Measurements from ENCODE around the gene DOCK11. TPM values are rescaled to one million over a fixed set of nuclear protein-coding genes. Genes with fewer than 3 reads are reported as not detected.

The DOCK11 gene
- total and polyA plus RNA-seq, 2 donors (not counting 1 experiment from before 2014, with no cell fraction given) = 40.1 to 85.3 TPM

DNA sequence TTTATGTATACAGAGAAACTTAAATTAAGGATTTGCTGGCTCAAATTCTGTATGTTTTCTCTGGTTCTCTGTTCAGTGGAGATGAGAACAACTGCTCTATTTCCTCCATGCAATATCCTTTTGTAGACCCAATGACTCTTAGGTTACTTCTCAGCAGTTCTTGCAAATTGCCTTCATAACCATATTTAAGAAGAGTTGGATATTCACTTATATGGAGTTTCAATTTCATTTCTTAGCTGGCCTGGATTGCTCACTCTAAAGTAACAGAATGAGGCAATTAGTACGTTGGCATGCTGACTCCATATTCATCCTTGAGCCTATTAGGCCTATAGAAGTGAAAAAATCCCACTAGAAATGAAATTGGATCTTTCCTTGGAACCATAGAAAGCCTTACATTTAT is 93.6 kb downstream of the DOCK11 start:
- DNase-seq (ENCODE audit: low read depth in 2 of 2) = no peak
- TF ChIP-seq EZH2 (IDR thresholded peaks at IDR 0.05; ENCODE audit: low read length, missing control alignments) = no peak
- TF ChIP-seq, protein P1, sequence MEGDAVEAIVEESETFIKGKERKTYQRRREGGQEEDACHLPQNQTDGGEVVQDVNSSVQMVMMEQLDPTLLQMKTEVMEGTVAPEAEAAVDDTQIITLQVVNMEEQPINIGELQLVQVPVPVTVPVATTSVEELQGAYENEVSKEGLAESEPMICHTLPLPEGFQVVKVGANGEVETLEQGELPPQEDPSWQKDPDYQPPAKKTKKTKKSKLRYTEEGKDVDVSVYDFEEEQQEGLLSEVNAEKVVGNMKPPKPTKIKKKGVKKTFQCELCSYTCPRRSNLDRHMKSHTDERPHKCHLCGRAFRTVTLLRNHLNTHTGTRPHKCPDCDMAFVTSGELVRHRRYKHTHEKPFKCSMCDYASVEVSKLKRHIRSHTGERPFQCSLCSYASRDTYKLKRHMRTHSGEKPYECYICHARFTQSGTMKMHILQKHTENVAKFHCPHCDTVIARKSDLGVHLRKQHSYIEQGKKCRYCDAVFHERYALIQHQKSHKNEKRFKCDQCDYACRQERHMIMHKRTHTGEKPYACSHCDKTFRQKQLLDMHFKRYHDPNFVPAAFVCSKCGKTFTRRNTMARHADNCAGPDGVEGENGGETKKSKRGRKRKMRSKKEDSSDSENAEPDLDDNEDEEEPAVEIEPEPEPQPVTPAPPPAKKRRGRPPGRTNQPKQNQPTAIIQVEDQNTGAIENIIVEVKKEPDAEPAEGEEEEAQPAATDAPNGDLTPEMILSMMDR (conservative IDR thresholded peaks at IDR 0.05 in 1 of 2, IDR thresholded peaks at IDR 0.05 in 1 of 2; ENCODE audit: low read depth in 1 of 2, low read length in 2 of 2) = no peak
- Histone ChIP-seq H3K27ac (ENCODE audit: insufficient read depth, low read length) (no peak overlapping the region), H3K4me1 (ENCODE audit: control insufficient read depth, extremely low read depth, insufficient read depth, low read length) (no peaks in the 10 kb centered on the region), H4K20me1 (ENCODE audit: control insufficient read depth, extremely low read depth, insufficient read depth, low read length) (no peaks in the 10 kb centered on the region), H3K27me3 (ENCODE audit: control insufficient read depth, insufficient read depth, low read length) (no peaks in the 10 kb centered on the region), H3K79me2 (ENCODE audit: control insufficient read depth, insufficient read depth, low read length) (no peaks in the 10 kb centered on the region), H3K9ac (ENCODE audit: insufficient read depth, low read length) (no peak overlapping the region), H3K36me3 (ENCODE audit: control insufficient read depth, insufficient read depth, low read length) (peaks cover 2% of the 10 kb centered on the region), H2AFZ (ENCODE audit: low read length) (no peak overlapping the region), H3K9me3 (ENCODE audit: control insufficient read depth, insufficient read depth, low read depth, low read length) (no peaks in the 10 kb centered on the region), H3K4me3 (replicated peaks in 1 of 4; ENCODE audit: control extremely low read depth in 1 of 4, insufficient read depth in 1 of 4, low read depth in 3 of 4, low read length in 4 of 4) (no peak overlapping the region), H3K4me2 (ENCODE audit: extremely low read depth, insufficient read depth, low read length) (no peak overlapping the region)

- no peaks in the 10 kb centered on the region for H3K36me3 ChIP-seq (ENCODE audit: control insufficient read depth, insufficient read depth, low read length)
- H3K27me3 ChIP-seq (ENCODE audit: control insufficient read depth, insufficient read depth, low read length) = no peaks in the 10 kb centered on the region
- no peak overlapping the region for H3K27ac ChIP-seq (ENCODE audit: insufficient read depth, low read length)
- no peaks in the 10 kb centered on the region for H4K20me1 ChIP-seq (ENCODE audit: control insufficient read depth, extremely low read depth, insufficient read depth, low read length)
- DNase-seq (ENCODE audit: low read depth in 2 of 2) = no peak
- no peaks in the 10 kb centered on the region for H3K4me1 ChIP-seq (ENCODE audit: control insufficient read depth, extremely low read depth, insufficient read depth, low read length)
- no peak overlapping the region for H2AFZ ChIP-seq (ENCODE audit: low read length)
- H3K9ac ChIP-seq (ENCODE audit: insufficient read depth, low read length) = no peak overlapping the region
- TF ChIP-seq, protein P1 (conservative IDR thresholded peaks at IDR 0.05 in 1 of 2, IDR thresholded peaks at IDR 0.05 in 1 of 2; ENCODE audit: low read depth in 1 of 2, low read length in 2 of 2) = no peak
- no peak for TF ChIP-seq EZH2 (IDR thresholded peaks at IDR 0.05; ENCODE audit: low read length, missing control alignments)
- H3K4me2 ChIP-seq (ENCODE audit: extremely low read depth, insufficient read depth, low read length) = no peak overlapping the region
- H3K4me3 ChIP-seq (replicated peaks in 1 of 4; ENCODE audit: control extremely low read depth in 1 of 4, insufficient read depth in 1 of 4, low read depth in 3 of 4, low read length in 4 of 4) = no peak overlapping the region
- H3K9me3 ChIP-seq (ENCODE audit: control insufficient read depth, insufficient read depth, low read depth, low read length) = no peaks in the 10 kb centered on the region
- H3K79me2 ChIP-seq (ENCODE audit: control insufficient read depth, insufficient read depth, low read length) = no peaks in the 10 kb centered on the region
Observed at GRCh38 chrX:118593407-118593806, 97.8 kb downstream of the DOCK11 start.

DNA sequence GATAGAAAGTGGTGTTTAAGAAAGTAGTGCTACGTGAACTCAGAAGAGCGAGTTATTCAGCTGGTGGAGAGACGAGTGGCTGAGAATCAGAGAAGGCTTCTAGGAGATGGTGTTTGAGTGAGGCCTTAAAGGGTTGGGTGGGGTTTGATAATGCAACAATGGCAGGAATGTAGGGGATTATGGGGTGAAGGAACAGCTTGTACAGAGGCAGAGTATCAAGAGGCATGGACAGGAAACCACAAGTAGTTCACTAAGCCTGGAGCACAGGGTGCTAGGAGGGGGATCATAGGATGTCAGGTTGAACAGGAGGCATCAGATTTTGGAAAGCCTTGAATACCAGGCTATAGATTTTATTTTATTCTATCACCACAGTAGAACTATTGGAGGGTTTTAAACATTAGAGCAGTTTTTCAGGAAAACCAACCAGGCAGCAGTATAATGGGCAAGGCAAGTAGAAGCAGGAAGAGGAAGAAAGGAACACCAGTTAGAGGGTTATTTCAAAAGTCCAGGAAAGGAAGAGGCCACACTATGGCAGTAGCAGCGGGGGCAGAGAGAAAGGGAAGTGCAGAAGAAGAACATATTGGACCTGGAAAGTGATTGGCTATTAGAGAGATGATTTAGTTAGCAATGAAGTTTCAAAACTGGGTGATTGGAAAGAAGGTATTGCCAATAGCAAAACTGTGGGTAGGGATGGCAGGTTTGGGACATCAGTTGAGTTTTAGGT is 99.2 kb downstream of the DOCK11 start:
- H3K4me2 ChIP-seq (ENCODE audit: extremely low read depth, insufficient read depth, low read length) = no peak overlapping the region
- no peaks in the 10 kb centered on the region for H4K20me1 ChIP-seq (ENCODE audit: control insufficient read depth, extremely low read depth, insufficient read depth, low read length)
- H3K9ac ChIP-seq (ENCODE audit: insufficient read depth, low read length) = no peak overlapping the region
- no peaks in the 10 kb centered on the region for H3K4me1 ChIP-seq (ENCODE audit: control insufficient read depth, extremely low read depth, insufficient read depth, low read length)
- no peaks in the 10 kb centered on the region for H3K27me3 ChIP-seq (ENCODE audit: control insufficient read depth, insufficient read depth, low read length)
- no peak overlapping the region for H3K27ac ChIP-seq (ENCODE audit: insufficient read depth, low read length)
- no peak for TF ChIP-seq EZH2 (IDR thresholded peaks at IDR 0.05; ENCODE audit: low read length, missing control alignments)
- no peak overlapping the region for H2AFZ ChIP-seq (ENCODE audit: low read length)
- no peak for DNase-seq (ENCODE audit: low read depth in 2 of 2)
- no peak overlapping the region for H3K4me3 ChIP-seq (replicated peaks in 1 of 4; ENCODE audit: control extremely low read depth in 1 of 4, insufficient read depth in 1 of 4, low read depth in 3 of 4, low read length in 4 of 4)
- H3K36me3 ChIP-seq (ENCODE audit: control insufficient read depth, insufficient read depth, low read length) = no peaks in the 10 kb centered on the region
- H3K9me3 ChIP-seq (ENCODE audit: control insufficient read depth, insufficient read depth, low read depth, low read length) = no peaks in the 10 kb centered on the region
- H3K79me2 ChIP-seq (ENCODE audit: control insufficient read depth, insufficient read depth, low read length) = no peaks in the 10 kb centered on the region

Data from fibroblast of lung (primary cell).